Measurements from ENCODE around the gene OSTN.
"Not testable (repeated sequence)": the region's sequence is repeated elsewhere in the genome, so short reads cannot be mapped to it uniquely, and the experiment has no call there.

OSTN gene

GRCh38 chr3:191198932-191199331 is at the start of gene OSTN:
TSS of gene OSTN (plus strand) at chr3:191199241. CDS start at chr3:191212533, 13,292 bp downstream.
- H3K4me3 Mint-ChIP-seq = no peak within 1 kb of the TSS
- H3K9me3 Mint-ChIP-seq = no peaks in the 10 kb centered on the region
- no peaks in the 10 kb centered on the region for H3K36me3 Mint-ChIP-seq
- H3K27me3 Mint-ChIP-seq = peaks cover 4 to 6% of the 10 kb centered on the region in 2 donors
- no peaks in the 10 kb centered on the region for H3K4me1 Mint-ChIP-seq
- H3K27ac Mint-ChIP-seq = no peak within 1 kb of the TSS
- DNase-seq (no peak), ATAC-seq (replicated peaks) (no peak)

DNA sequence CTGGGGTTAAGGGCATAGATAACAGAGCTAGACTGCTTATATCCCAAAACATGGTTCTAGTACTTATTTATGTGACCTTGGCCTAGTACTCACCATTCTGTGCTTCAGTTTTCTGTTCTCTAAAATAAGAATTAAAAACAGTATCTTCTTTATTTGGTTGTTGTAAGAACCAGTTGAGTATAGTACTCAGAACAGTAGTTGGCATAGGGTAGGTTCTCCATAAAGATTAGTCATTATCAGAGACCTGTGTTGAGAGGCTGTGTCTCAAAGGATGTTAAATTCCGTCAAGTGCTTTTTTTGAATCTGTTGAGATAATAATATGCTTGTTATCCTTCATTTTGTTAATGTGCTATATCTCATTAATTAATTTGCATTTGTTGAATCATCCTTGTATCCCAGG is 47.4 kb upstream of the OSTN start:
- H3K27ac Mint-ChIP-seq = no peak overlapping the region
- ATAC-seq (replicated peaks) (peak in 1 of 2 donors; percentile 51), DNase-seq (no peak)
- H3K27me3 Mint-ChIP-seq = peaks cover 0 to 6% of the 10 kb centered on the region in 2 donors
- peaks cover 3 to 11% of the 10 kb centered on the region in 2 donors for H3K36me3 Mint-ChIP-seq
- H3K9me3 Mint-ChIP-seq = peaks cover 20 to 22% of the 10 kb centered on the region in 2 donors
- no peaks in the 10 kb centered on the region for H3K4me1 Mint-ChIP-seq
- no peak overlapping the region for H3K4me3 Mint-ChIP-seq

DNA sequence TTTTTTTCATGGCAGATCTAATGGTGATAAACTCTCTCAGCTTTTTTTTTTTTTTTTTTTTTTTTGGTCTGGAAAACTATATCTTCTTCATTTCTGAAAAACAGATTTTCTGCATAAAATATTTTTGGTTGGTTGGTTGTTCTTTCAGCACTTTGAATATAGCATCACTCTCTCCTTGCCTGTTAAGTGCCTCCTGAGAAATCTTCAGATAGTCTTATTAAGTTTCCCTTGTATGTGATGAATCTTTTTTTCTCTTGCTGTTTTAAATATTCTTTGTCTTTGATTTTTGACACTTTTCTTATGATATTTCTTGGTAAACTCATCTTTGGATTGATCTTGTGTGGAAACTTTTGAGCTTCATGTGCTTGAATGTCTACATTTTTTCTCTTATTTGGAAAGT is 44.2 kb upstream of the OSTN start:
- peaks cover 3 to 11% of the 10 kb centered on the region in 2 donors for H3K36me3 Mint-ChIP-seq
- DNase-seq (no peak), ATAC-seq (replicated peaks) (no peak)
- no peak overlapping the region for H3K27ac Mint-ChIP-seq
- peaks cover 20 to 22% of the 10 kb centered on the region in 2 donors for H3K9me3 Mint-ChIP-seq
- H3K27me3 Mint-ChIP-seq = peaks cover 0 to 6% of the 10 kb centered on the region in 2 donors
- H3K4me3 Mint-ChIP-seq = no peak overlapping the region
- H3K4me1 Mint-ChIP-seq = no peaks in the 10 kb centered on the region

- DNase-seq (no peak), ATAC-seq (replicated peaks) (no peak)
- no peak overlapping the region for H3K4me3 Mint-ChIP-seq
- no peaks in the 10 kb centered on the region for H3K4me1 Mint-ChIP-seq
- H3K27ac Mint-ChIP-seq = no peak overlapping the region
- peaks cover 24 to 26% of the 10 kb centered on the region in 2 donors for H3K9me3 Mint-ChIP-seq
- H3K36me3 Mint-ChIP-seq = peaks cover 3 to 9% of the 10 kb centered on the region in 2 donors
- peaks cover 0 to 4% of the 10 kb centered on the region in 2 donors for H3K27me3 Mint-ChIP-seq
Measured at GRCh38 chr3:191158247-191158646, 40.8 kb upstream of the OSTN start.

- Mint-ChIP-seq H3K4me3 (no peak overlapping the region), H3K27ac (no peak overlapping the region), H3K36me3 (peaks cover 3 to 6% of the 10 kb centered on the region in 2 donors), H3K4me1 (no peaks in the 10 kb centered on the region), H3K9me3 (peaks cover 18 to 23% of the 10 kb centered on the region in 2 donors), H3K27me3 (no peaks in the 10 kb centered on the region)
- DNase-seq (no peak), ATAC-seq (replicated peaks) (no peak)
Measured at GRCh38 chr3:191158815-191159214, 40.2 kb upstream of the OSTN start.

- no peak for ATAC-seq (replicated peaks)
- Mint-ChIP-seq H3K4me3 (no peak overlapping the region), H3K36me3 (no peaks in the 10 kb centered on the region), H3K27me3 (no peaks in the 10 kb centered on the region), H3K27ac (no peak overlapping the region), H3K9me3 (peaks cover 4 to 6% of the 10 kb centered on the region in 2 donors), H3K4me1 (no peaks in the 10 kb centered on the region)
- no peak for DNase-seq
Measured at GRCh38 chr3:191165802-191166201, 33.2 kb upstream of the OSTN start.

DNA sequence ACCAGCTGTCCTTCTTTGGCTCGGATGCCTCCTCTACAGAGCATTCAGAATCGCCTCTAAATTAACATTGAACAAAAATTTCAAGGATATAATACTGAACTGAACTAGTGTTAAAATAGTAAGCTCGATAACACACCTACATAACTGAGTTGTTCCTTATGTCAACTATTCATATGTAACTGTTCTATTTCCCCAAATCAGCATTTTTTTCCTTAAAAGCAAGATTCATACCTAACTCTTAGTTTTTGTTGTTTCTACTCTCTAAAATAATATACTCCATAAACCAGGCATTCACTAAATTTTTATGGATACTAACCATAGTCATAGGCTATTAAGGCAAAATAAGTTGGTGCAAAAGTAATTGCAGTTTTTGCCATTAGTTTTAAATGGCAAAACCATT is 32.7 kb upstream of the OSTN start:
- DNase-seq (no peak), ATAC-seq (replicated peaks) (no peak)
- H3K27me3 Mint-ChIP-seq = peaks cover 0 to under 1% of the 10 kb centered on the region in 2 donors
- no peaks in the 10 kb centered on the region for H3K36me3 Mint-ChIP-seq
- H3K9me3 Mint-ChIP-seq = peaks cover 4 to 6% of the 10 kb centered on the region in 2 donors
- no peaks in the 10 kb centered on the region for H3K4me1 Mint-ChIP-seq
- no peak overlapping the region for H3K4me3 Mint-ChIP-seq
- no peak overlapping the region for H3K27ac Mint-ChIP-seq

GRCh38 chr3:191169566-191169965 is 29.5 kb upstream of the OSTN start:
- Mint-ChIP-seq H3K27me3 (peaks cover 4 to 5% of the 10 kb centered on the region in 2 donors), H3K36me3 (no peaks in the 10 kb centered on the region), H3K9me3 (no peaks in the 10 kb centered on the region), H3K4me1 (no peaks in the 10 kb centered on the region), H3K4me3 (no peak overlapping the region), H3K27ac (no peak overlapping the region)
- DNase-seq (no peak), ATAC-seq (replicated peaks) (no peak)

DNA sequence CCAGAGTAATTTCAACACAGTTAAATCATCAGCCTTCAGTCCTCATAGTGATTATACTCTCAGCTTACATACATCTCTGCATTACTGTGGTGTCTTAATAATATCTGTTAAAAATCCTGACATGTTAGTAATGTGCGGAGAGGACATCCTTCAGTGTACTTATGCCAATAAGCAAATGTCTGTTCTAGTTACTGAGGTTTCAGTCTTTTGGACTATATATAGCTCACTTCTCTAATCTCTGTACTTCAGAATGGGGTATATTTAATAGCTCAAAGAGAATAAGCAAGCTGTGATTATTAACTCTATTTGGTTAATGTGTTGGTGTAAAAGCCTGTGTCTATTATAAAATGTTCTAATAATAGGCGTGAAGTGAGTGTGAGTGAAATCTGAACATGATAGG is 28.9 kb upstream of the OSTN start:
- Mint-ChIP-seq H3K4me1 (no peaks in the 10 kb centered on the region), H3K4me3 (no peak overlapping the region), H3K27ac (no peak overlapping the region), H3K36me3 (no peaks in the 10 kb centered on the region), H3K27me3 (peaks cover 4 to 5% of the 10 kb centered on the region in 2 donors), H3K9me3 (no peaks in the 10 kb centered on the region)
- ATAC-seq (replicated peaks) (no peak), DNase-seq (no peak)

DNA sequence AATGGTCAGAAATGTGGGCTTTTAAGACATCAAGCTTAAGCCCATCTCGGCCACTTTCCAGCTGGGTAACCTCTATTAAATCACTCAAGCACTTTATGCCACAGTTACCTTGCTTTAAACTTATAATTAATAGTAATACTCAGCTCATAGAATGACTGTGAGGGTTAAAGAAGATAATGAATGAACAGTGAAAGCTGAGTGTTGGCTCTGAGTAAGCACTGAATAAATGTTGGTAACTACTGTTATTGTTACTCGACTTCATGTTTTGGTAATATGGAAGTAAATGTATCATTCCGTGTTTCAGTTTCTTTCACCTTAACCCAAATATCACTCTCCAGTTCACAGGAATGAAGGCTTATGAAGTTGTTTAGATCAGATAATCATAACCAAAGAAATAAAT is 23.9 kb upstream of the OSTN start:
- Mint-ChIP-seq H3K36me3 (no peaks in the 10 kb centered on the region), H3K4me3 (no peak overlapping the region), H3K27ac (no peak overlapping the region), H3K4me1 (no peaks in the 10 kb centered on the region), H3K27me3 (peaks cover 5 to 9% of the 10 kb centered on the region in 2 donors), H3K9me3 (peaks cover 3 to 9% of the 10 kb centered on the region in 2 donors)
- DNase-seq = no peak
- no peak for ATAC-seq (replicated peaks)

GRCh38 chr3:191176038-191176785 is 22.8 kb upstream of the OSTN start:
- ATAC-seq (replicated peaks) = no peak
- peaks cover 3 to 10% of the 10 kb centered on the region in 2 donors for H3K9me3 Mint-ChIP-seq
- DNase-seq = no peak
- no peaks in the 10 kb centered on the region for H3K4me1 Mint-ChIP-seq
- no peak overlapping the region for H3K4me3 Mint-ChIP-seq
- no peak overlapping the region for H3K27ac Mint-ChIP-seq
- peaks cover 5 to 10% of the 10 kb centered on the region in 2 donors for H3K27me3 Mint-ChIP-seq
- H3K36me3 Mint-ChIP-seq = no peaks in the 10 kb centered on the region

DNA sequence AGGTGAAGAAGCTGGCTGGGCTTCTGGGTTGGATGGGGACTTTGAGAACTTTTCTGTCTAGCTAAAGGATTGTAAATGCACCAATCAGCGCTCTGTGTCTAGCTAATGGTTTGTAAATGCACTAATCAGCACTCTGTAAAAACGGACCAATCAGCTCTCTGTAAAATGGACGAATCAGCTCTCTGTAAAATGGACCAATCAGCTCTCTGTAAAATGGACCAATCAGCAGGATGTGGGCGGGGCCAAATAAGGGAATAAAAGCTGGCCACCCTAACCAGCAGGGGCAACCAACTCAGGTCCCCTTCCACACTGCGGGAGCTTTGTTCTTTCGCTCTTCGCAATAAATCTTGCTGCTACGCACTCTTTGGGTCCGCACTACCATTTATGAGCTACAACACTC is 13.7 kb upstream of the OSTN start:
- DNase-seq; H3K36me3 Mint-ChIP-seq; ATAC-seq (replicated peaks); H3K9me3 Mint-ChIP-seq; H3K4me3 Mint-ChIP-seq; H3K4me1 Mint-ChIP-seq; H3K27ac Mint-ChIP-seq: not testable (repeated sequence)
- peaks cover 4 to 14% of the 10 kb centered on the region in 2 donors for H3K27me3 Mint-ChIP-seq

- DNase-seq; H3K9me3 Mint-ChIP-seq; H3K4me3 Mint-ChIP-seq; H3K27me3 Mint-ChIP-seq; ATAC-seq (replicated peaks); H3K36me3 Mint-ChIP-seq; H3K27ac Mint-ChIP-seq; H3K4me1 Mint-ChIP-seq: not testable (repeated sequence)
Measured at GRCh38 chr3:191188246-191188645, 10.8 kb upstream of the OSTN start.

GRCh38 chr3:191192270-191192669 is 6.8 kb upstream of the OSTN start:
- H3K4me1 Mint-ChIP-seq; ATAC-seq (replicated peaks); H3K27me3 Mint-ChIP-seq; DNase-seq; H3K9me3 Mint-ChIP-seq; H3K4me3 Mint-ChIP-seq; H3K27ac Mint-ChIP-seq; H3K36me3 Mint-ChIP-seq: not testable (repeated sequence)

- H3K4me3 Mint-ChIP-seq = no peak overlapping the region
- no peaks in the 10 kb centered on the region for H3K36me3 Mint-ChIP-seq
- no peaks in the 10 kb centered on the region for H3K4me1 Mint-ChIP-seq
Measured at GRCh38 chr3:191192941-191193340, 6.1 kb upstream of the OSTN start.

More at GRCh38 chr3:191192941-191193340, 6.1 kb upstream of the OSTN start:
- Mint-ChIP-seq H3K27me3 (no peaks in the 10 kb centered on the region), H3K27ac (no peak overlapping the region), H3K9me3 (peaks cover 0 to 4% of the 10 kb centered on the region in 2 donors)
- DNase-seq = no peak
- no peak for ATAC-seq (replicated peaks)

Measured in stimulated activated naive B cell treated with anti-CD40 and anti-IgM and Interleukin-4, amounts not matched to agents 10 μg/mL and 1 μg/mL and 100 μg/mL, for 72 hours (primary cell).